GM12874 (cell line): ENCODE data around the gene ZFPM1.

Source experiments
- CTCF ChIP-seq: IDR thresholded peaks from 2 replicates; pipeline ENCODE4 v1.5.1; 2011; ENCODE audit warnings: low read depth, mild to moderate bottlenecking, control low read depth, low read length, moderate library complexity; ENCODE audit not compliant: insufficient read depth

The ZFPM1 gene

GRCh38 chr16:88437367-88437964, 15.6 kb upstream of the ZFPM1 start:
- TF ChIP-seq CTCF, result peak; percentile 94

- TF ChIP-seq CTCF, result no peak
These were observed 14.8 kb upstream of the ZFPM1 start for GRCh38 chr16:88438084-88438870.

DNA sequence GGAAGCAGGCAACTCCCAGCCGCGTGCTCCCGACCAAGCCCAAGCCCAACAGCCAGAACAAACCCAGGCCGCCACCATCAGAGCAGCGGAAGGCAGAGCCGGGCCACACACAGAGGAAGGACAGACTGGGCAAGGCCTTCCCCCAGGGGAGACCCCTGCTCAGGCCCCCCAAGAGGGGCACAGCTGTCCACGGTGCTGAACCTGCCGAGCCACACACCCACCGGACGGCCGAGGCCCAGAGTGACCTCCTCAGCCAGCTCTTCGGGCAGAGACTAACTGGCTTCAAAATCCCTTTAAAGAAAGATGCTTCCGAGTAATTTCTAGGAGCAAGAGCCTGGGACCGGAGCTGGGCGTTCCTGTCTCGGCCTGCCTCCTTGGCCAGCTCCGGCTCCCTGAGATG, 14.1 kb upstream of the ZFPM1 start:
- TF ChIP-seq CTCF, result no peak

DNA sequence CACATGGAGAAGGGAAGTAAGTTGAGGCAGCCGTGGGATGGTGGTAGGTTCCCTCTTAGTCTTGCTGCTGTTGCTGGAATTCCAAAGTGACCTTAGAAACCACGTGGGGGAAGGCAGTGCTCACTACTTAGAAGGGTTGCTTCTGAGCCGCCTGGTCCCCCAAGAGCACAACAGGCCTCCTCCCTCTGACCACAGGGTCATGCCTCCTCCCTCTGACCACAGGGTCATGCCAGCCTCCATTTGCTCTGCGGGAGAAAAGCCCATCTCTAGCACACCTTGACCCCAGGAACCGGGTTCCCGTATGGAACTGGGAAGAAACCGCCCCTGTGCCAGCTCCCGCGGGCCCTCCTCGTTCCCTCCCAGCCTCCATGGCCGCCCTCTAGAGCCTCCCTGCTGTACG, 13.4 kb upstream of the ZFPM1 start:
- TF ChIP-seq CTCF, result no peak

GRCh38 chr16:88440111-88440510, 13.0 kb upstream of the ZFPM1 start:
- no peak for TF ChIP-seq CTCF

GRCh38 chr16:88440686-88441405, 12.2 kb upstream of the ZFPM1 start:
- no peak for TF ChIP-seq CTCF

GRCh38 chr16:88441460-88441859, 11.6 kb upstream of the ZFPM1 start:
- TF ChIP-seq CTCF, result no peak
